Body of pancreas (tissue), 4 donors: Measurements from ENCODE around the gene MYL7. TPM values are rescaled to one million over a fixed set of nuclear protein-coding genes. Genes with fewer than 3 reads are reported as not detected.
A peak's percentile ranks its signal among the peaks of the same experiment; 100 is the strongest.

ENCODE experiments used
- ATAC-seq: fragments of 150-250 bp; one replicate; pipeline ENCODE4 v1.9.1; 2016
- DNase-seq, 4 donors: peaks; one replicate each; pipeline ENCODE4 v3.0.0-alpha.2; 2019
- H3K27ac ChIP-seq, 4 donors: fragments of 200-600 bp; sonication (generic); 1 replicate in 3 of 4; 2 replicates in 1 of 4; pipeline versions ENCODE4 v1.5.1 to v1.6.1; 2016 to 2019; ENCODE audit warnings: mild to moderate bottlenecking in 1 of 4, mixed read lengths in 1 of 4, moderate library complexity in 1 of 4
- H3K27me3 ChIP-seq, 2 donors: fragments of 200-600 bp; sonication (generic); one replicate each; pipeline ENCODE4 v1.6.0; 2016; ENCODE audit warnings: mild to moderate bottlenecking in 1 of 2
- H3K36me3 ChIP-seq, 2 donors: fragments of 200-600 bp; sonication (generic); replicated peaks in 1 of 2; 2 replicates each; pipeline ENCODE4 v1.5.1; 2016; ENCODE audit warnings: low read depth in 2 of 2; ENCODE audit not compliant: insufficient read depth in 1 of 2
- H3K4me1 ChIP-seq: fragments of 200-600 bp; sonication (generic); one replicate; pipeline ENCODE4 v1.6.0; 2016
- H3K4me3 ChIP-seq, 2 donors: fragments of 200-600 bp; sonication (generic); 1 replicate in 1 of 2; 2 replicates in 1 of 2; pipeline ENCODE4 v1.5.1; 2016 to 2019
- H3K9me3 ChIP-seq, 3 donors: fragments of 200-600 bp; sonication (generic); 1 replicate in 2 of 3; 2 replicates in 1 of 3; pipeline ENCODE4 v1.5.1; 2016
- CTCF ChIP-seq, 7 experiments: fragments of 450-650 bp in 4 of 7; fragments of 200-600 bp in 3 of 7; sonication (generic) in 3 of 7; IDR thresholded peaks; one replicate each; pipeline ENCODE4 v1.5.1; 2016 to 2019; ENCODE audit warnings: antibody characterized with exemption in 7 of 7
- POLR2A ChIP-seq, 3 donors: fragments of 450-650 bp; IDR thresholded peaks; one replicate each; pipeline ENCODE4 v1.6.1; 2016; ENCODE audit warnings: antibody characterized with exemption in 3 of 3, mild to moderate bottlenecking in 2 of 3
- WGBS, 2 donors: methylation state at CpG; one replicate each; pipeline ENCODE4 v1.1.5; 2017; 5-methylcytosine and 5-hydroxymethylcytosine counted together
- intact Hi-C: fragments of 100-400 bp; cut with DNase I; formaldehyde crosslinking; loops from one replicate; pipeline ENCODE4 v1.15.1; 2023
- total RNA-seq, 2 donors: library from RNA; depleted of rRNA; stranded (reverse); fragments of >200 nt; gene quantifications; one replicate each; pipeline ENCODE4 v1.1.0, GENCODE V29; 2016

Gene MYL7
- total RNA-seq, 2 donors from 2014 or later = not detected

- no peak for ATAC-seq
- H3K27me3 ChIP-seq = no peaks in the 10 kb centered on the region
- TF ChIP-seq POLR2A (IDR thresholded peaks at IDR 0.05) (no peak), CTCF (IDR thresholded peaks at IDR 0.05) (no peak)
- no peak overlapping the region for H3K4me3 ChIP-seq
- intact Hi-C loops = no loop called here
- no peaks in the 10 kb centered on the region for H3K9me3 ChIP-seq
- H3K27ac ChIP-seq = peak overlapping the region in 1 of 4 donors; percentile 14
- no peaks in the 10 kb centered on the region for H3K36me3 ChIP-seq
- peak in 1 of 4 donors; percentile 20 for DNase-seq
- WGBS, 2 donors = 50 to 55% methylated on average over 3 to 9 of the region's 9 CpGs
- H3K4me1 ChIP-seq = no peaks in the 10 kb centered on the region
These were observed 46.7 kb upstream of the MYL7 start for GRCh38 chr7:44187636-44188416.

- no peaks in the 10 kb centered on the region for H3K27me3 ChIP-seq
These were observed 45.6 kb upstream of the MYL7 start for GRCh38 chr7:44186736-44187135.

GRCh38 chr7:44185729-44186128, 44.6 kb upstream of the MYL7 start:
- H3K27ac ChIP-seq = no peak overlapping the region
- no peaks in the 10 kb centered on the region for H3K27me3 ChIP-seq
- no peaks in the 10 kb centered on the region for H3K36me3 ChIP-seq
- no peak for TF ChIP-seq CTCF (IDR thresholded peaks at IDR 0.05)
- TF ChIP-seq POLR2A (IDR thresholded peaks at IDR 0.05) = peak in 1 of 3 donors; percentile 5
- no peaks in the 10 kb centered on the region for H3K9me3 ChIP-seq
- intact Hi-C loops = no loop called here
- WGBS, 2 donors = 33 to 71% methylated on average over 4 to 5 of the region's 5 CpGs
- DNase-seq (peak in 2 of 4 donors; percentile 8 to 17), ATAC-seq (no peak)
- no peaks in the 10 kb centered on the region for H3K4me1 ChIP-seq
- no peak overlapping the region for H3K4me3 ChIP-seq

More at GRCh38 chr7:44186736-44187135, 45.6 kb upstream of the MYL7 start:
- intact Hi-C loops = no loop called here
- no peaks in the 10 kb centered on the region for H3K4me1 ChIP-seq
- ATAC-seq = no peak
- no peak for DNase-seq
- WGBS, 2 donors = 56 to 60% methylated on average over 5 of the region's 5 CpGs
- no peaks in the 10 kb centered on the region for H3K9me3 ChIP-seq
- H3K4me3 ChIP-seq = no peak overlapping the region
- no peak overlapping the region for H3K27ac ChIP-seq
- H3K36me3 ChIP-seq = no peaks in the 10 kb centered on the region
- TF ChIP-seq POLR2A (IDR thresholded peaks at IDR 0.05) (no peak), CTCF (IDR thresholded peaks at IDR 0.05) (no peak)

- Histone ChIP-seq H3K4me3 (no peak overlapping the region), H3K27me3 (no peaks in the 10 kb centered on the region), H3K36me3 (no peaks in the 10 kb centered on the region), H3K4me1 (no peaks in the 10 kb centered on the region), H3K27ac (no peak overlapping the region), H3K9me3 (no peaks in the 10 kb centered on the region)
- DNase-seq (no peak), ATAC-seq (no peak)
- 64 to 85% methylated on average over 2 of the region's 2 CpGs for WGBS, 2 donors
- no peak for TF ChIP-seq CTCF (IDR thresholded peaks at IDR 0.05)
- no peak for TF ChIP-seq POLR2A (IDR thresholded peaks at IDR 0.05)
- intact Hi-C loops = no loop called here
These were observed 43.8 kb upstream of the MYL7 start for GRCh38 chr7:44184873-44185446.
